Neural cell (in vitro differentiated cells): ENCODE measurements around the gene CDK1. TPM values are rescaled to one million over a fixed set of nuclear protein-coding genes. Genes with fewer than 3 reads are reported as not detected.

Experiments used
- H2AFZ ChIP-seq: fragments of 200-600, 300-800 bp; sonication (generic), shearing (Covaris generic); 2 replicates; pipeline ENCODE4 v1.6.0; 2014; ENCODE audit warnings: low read depth, mild to moderate bottlenecking, antibody characterized with exemption, low read length, moderate library complexity
- H3F3A ChIP-seq: fragments of 200-600 bp; shearing (Covaris generic); 2 replicates; pipeline ENCODE4 v1.6.1; 2016; ENCODE audit warnings: mild to moderate bottlenecking, moderate library complexity, mixed read lengths, antibody characterized with exemption, low read length; ENCODE audit not compliant: insufficient read depth, poor library complexity, severe bottlenecking
- H3K27ac ChIP-seq: fragments of 200-600, 300-800 bp; sonication (generic), shearing (Covaris generic); 2 replicates; pipeline ENCODE4 v1.5.1; 2014; ENCODE audit warnings: mild to moderate bottlenecking, low read length, moderate library complexity
- H3K27me3 ChIP-seq: fragments of 300-800, 200-600 bp; sonication (generic), shearing (Covaris generic); 2 replicates; pipeline ENCODE4 v1.6.0; 2014; ENCODE audit warnings: mild to moderate bottlenecking, low read depth, low read length, moderate library complexity; ENCODE audit not compliant: insufficient read depth
- H3K36me3 ChIP-seq: fragments of 300-800, 200-600 bp; sonication (generic), shearing (Covaris generic); 2 replicates; pipeline ENCODE4 v1.5.1; 2014; ENCODE audit warnings: mild to moderate bottlenecking, antibody characterized with exemption, low read length, moderate library complexity; ENCODE audit not compliant: insufficient read depth
- H3K4me2 ChIP-seq: fragments of 300-800, 200-600 bp; sonication (generic), shearing (Covaris generic); 2 replicates; pipeline ENCODE4 v1.6.0; 2014; ENCODE audit warnings: mild to moderate bottlenecking, low read length
- H3K4me3 ChIP-seq: fragments of 300-800, 200-600 bp; sonication (generic), shearing (Covaris generic); 2 replicates; pipeline ENCODE4 v1.5.1; 2014; ENCODE audit warnings: mild to moderate bottlenecking, low read length, moderate library complexity
- H3K79me2 ChIP-seq: fragments of 200-600 bp; shearing (Covaris generic); replicated peaks from 2 replicates; pipeline ENCODE4 v1.6.0; 2014; ENCODE audit warnings: mild to moderate bottlenecking, low read length, moderate library complexity; ENCODE audit not compliant: insufficient read depth
- H3K9ac ChIP-seq: fragments of 300-800, 200-600 bp; sonication (generic), shearing (Covaris generic); 2 replicates; pipeline ENCODE4 v1.6.1; 2016; ENCODE audit warnings: mild to moderate bottlenecking, low read length, mixed read lengths
- H3K9me2 ChIP-seq: fragments of 200-600 bp; shearing (Covaris generic); 2 replicates; pipeline ENCODE4 v1.6.1; 2016; ENCODE audit warnings: mild to moderate bottlenecking, low read length, mixed read lengths; ENCODE audit not compliant: insufficient read depth
- H3K9me3 ChIP-seq: fragments of 200-600, 300-800 bp; sonication (generic), shearing (Covaris generic); 2 replicates; pipeline ENCODE4 v1.6.1; 2016; ENCODE audit warnings: mild to moderate bottlenecking, mixed run types, low read length, moderate library complexity, mixed read lengths
- H4K20me1 ChIP-seq: fragments of 200-600 bp; shearing (Covaris generic); 2 replicates; pipeline ENCODE4 v1.6.1; 2016; ENCODE audit warnings: mild to moderate bottlenecking, mixed run types; ENCODE audit not compliant: insufficient read depth
- EP300 ChIP-seq: fragments of 450-650 bp; conservative IDR thresholded peaks from 2 replicates; pipeline ENCODE4 v1.6.1; 2014; ENCODE audit warnings: antibody characterized with exemption, mild to moderate bottlenecking, moderate library complexity; ENCODE audit not compliant: poor library complexity, severe bottlenecking
- EZH2 ChIP-seq: fragments of 200-600, 300-800 bp; shearing (Covaris generic), sonication (generic); IDR thresholded peaks from 2 replicates; pipeline ENCODE4 v1.6.1; 2014; ENCODE audit warnings: antibody characterized with exemption, low read length, borderline replicate concordance, mild to moderate bottlenecking; ENCODE audit not compliant: insufficient read depth, poor library complexity, severe bottlenecking
- MXI1 ChIP-seq: fragments of 450-650 bp; conservative IDR thresholded peaks from 2 replicates; pipeline ENCODE4 v1.6.1; 2014; ENCODE audit warnings: antibody characterized with exemption, mild to moderate bottlenecking; ENCODE audit not compliant: poor library complexity, severe bottlenecking
- POLR2AphosphoS5 ChIP-seq: IDR thresholded peaks from 2 replicates; pipeline ENCODE4 v1.6.1; 2012
- RAD21 ChIP-seq: fragments of 450-650 bp; conservative IDR thresholded peaks from 2 replicates; pipeline ENCODE4 v1.6.1; 2014; ENCODE audit warnings: antibody characterized with exemption, mild to moderate bottlenecking, moderate library complexity
- SMC3 ChIP-seq: fragments of 450-650 bp; conservative IDR thresholded peaks from 2 replicates; pipeline ENCODE4 v1.6.1; 2014; ENCODE audit warnings: antibody characterized with exemption, mild to moderate bottlenecking, moderate library complexity; ENCODE audit not compliant: poor library complexity
- TAF1 ChIP-seq: IDR thresholded peaks from 2 replicates; pipeline ENCODE4 v1.6.1; 2012; ENCODE audit warnings: low read depth
- polyA plus RNA-seq: library from polyadenylated mRNA; depleted of rRNA; stranded (reverse); fragments of >200 nt; gene quantifications from 2 replicates; pipeline ENCODE4 v1.2.3, GENCODE V29; 2014
- TF ChIP-seq, protein P1 (sequence below): IDR thresholded peaks from 2 replicates; pipeline ENCODE4 v1.6.1; 2012; ENCODE audit warnings: borderline replicate concordance
- TF ChIP-seq, protein P2 (sequence below): fragments of 450-650 bp; IDR thresholded peaks from 2 replicates; pipeline ENCODE4 v1.5.1; 2014; ENCODE audit warnings: antibody characterized with exemption, mild to moderate bottlenecking, moderate library complexity; ENCODE audit not compliant: poor library complexity, severe bottlenecking

Gene CDK1
- polyA plus RNA-seq, 1 donor from 2014 or later = 4.0 TPM

DNA sequence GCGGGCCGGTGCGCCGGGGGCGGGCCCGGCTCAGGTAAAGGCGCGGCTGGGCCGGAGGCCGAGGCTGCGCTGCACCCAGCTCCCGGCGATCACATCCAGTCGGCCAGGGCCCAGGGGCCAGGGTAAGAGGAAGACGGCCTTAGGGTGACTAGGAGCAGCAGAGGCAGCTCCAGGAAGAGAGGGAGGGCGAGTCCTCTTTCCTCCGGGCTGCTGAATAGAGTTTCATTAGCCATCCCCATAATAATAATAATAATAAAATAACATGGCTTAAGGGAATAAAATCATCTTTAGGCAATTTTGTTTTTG is 44.8 kb upstream of the CDK1 start:
- H3F3A ChIP-seq = no peaks in the 10 kb centered on the region
- TF ChIP-seq, protein P1, sequence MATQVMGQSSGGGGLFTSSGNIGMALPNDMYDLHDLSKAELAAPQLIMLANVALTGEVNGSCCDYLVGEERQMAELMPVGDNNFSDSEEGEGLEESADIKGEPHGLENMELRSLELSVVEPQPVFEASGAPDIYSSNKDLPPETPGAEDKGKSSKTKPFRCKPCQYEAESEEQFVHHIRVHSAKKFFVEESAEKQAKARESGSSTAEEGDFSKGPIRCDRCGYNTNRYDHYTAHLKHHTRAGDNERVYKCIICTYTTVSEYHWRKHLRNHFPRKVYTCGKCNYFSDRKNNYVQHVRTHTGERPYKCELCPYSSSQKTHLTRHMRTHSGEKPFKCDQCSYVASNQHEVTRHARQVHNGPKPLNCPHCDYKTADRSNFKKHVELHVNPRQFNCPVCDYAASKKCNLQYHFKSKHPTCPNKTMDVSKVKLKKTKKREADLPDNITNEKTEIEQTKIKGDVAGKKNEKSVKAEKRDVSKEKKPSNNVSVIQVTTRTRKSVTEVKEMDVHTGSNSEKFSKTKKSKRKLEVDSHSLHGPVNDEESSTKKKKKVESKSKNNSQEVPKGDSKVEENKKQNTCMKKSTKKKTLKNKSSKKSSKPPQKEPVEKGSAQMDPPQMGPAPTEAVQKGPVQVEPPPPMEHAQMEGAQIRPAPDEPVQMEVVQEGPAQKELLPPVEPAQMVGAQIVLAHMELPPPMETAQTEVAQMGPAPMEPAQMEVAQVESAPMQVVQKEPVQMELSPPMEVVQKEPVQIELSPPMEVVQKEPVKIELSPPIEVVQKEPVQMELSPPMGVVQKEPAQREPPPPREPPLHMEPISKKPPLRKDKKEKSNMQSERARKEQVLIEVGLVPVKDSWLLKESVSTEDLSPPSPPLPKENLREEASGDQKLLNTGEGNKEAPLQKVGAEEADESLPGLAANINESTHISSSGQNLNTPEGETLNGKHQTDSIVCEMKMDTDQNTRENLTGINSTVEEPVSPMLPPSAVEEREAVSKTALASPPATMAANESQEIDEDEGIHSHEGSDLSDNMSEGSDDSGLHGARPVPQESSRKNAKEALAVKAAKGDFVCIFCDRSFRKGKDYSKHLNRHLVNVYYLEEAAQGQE = no peak
- peak; percentile 1 for TF ChIP-seq SMC3
- H4K20me1 ChIP-seq = no peaks in the 10 kb centered on the region
- H3K27me3 ChIP-seq = peaks cover 52% of the 10 kb centered on the region
- H3K36me3 ChIP-seq = no peaks in the 10 kb centered on the region
- H3K4me2 ChIP-seq = no peak overlapping the region
- H3K9ac ChIP-seq = no peak overlapping the region
- no peak overlapping the region for H3K27ac ChIP-seq
- no peak overlapping the region for H2AFZ ChIP-seq
- H3K9me3 ChIP-seq = no peaks in the 10 kb centered on the region
- H3K79me2 ChIP-seq = no peaks in the 10 kb centered on the region
- H3K4me3 ChIP-seq = peak overlapping the region; percentile 67
- no peaks in the 10 kb centered on the region for H3K9me2 ChIP-seq

DNA sequence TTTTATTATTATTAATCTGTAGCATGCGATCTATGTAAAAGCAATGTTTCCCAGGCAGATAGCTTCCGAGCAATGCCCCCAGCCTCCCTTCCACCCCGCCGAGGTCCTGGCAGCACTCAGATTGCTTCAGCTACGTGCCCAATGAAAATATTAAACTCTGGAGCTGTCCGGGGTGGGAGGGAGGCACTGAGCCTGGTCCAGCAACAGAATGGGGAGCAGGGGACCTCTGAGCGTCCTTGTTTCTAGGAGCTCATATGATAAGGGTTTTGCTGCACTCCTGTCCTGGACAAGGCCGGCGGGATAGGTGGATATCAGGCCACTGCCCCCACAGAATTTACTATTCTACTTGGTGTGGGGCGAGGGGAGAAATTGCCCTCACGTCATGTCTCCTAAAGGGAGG is 44.5 kb upstream of the CDK1 start:
- Histone ChIP-seq H2AFZ (no peak overlapping the region), H3K9me3 (no peaks in the 10 kb centered on the region), H3K79me2 (no peaks in the 10 kb centered on the region), H3K27me3 (peaks cover 52% of the 10 kb centered on the region), H3K9ac (no peak overlapping the region), H3K27ac (no peak overlapping the region), H4K20me1 (no peaks in the 10 kb centered on the region), H3K36me3 (no peaks in the 10 kb centered on the region), H3K4me3 (peak overlapping the region; percentile 67), H3F3A (no peaks in the 10 kb centered on the region), H3K4me2 (no peak overlapping the region), H3K9me2 (no peaks in the 10 kb centered on the region)
- no peak for TF ChIP-seq TAF1
- no peak for TF ChIP-seq POLR2AphosphoS5
- TF ChIP-seq MXI1 = no peak
- no peak for TF ChIP-seq EZH2
- TF ChIP-seq SMC3 = no peak
- TF ChIP-seq, protein P2, sequence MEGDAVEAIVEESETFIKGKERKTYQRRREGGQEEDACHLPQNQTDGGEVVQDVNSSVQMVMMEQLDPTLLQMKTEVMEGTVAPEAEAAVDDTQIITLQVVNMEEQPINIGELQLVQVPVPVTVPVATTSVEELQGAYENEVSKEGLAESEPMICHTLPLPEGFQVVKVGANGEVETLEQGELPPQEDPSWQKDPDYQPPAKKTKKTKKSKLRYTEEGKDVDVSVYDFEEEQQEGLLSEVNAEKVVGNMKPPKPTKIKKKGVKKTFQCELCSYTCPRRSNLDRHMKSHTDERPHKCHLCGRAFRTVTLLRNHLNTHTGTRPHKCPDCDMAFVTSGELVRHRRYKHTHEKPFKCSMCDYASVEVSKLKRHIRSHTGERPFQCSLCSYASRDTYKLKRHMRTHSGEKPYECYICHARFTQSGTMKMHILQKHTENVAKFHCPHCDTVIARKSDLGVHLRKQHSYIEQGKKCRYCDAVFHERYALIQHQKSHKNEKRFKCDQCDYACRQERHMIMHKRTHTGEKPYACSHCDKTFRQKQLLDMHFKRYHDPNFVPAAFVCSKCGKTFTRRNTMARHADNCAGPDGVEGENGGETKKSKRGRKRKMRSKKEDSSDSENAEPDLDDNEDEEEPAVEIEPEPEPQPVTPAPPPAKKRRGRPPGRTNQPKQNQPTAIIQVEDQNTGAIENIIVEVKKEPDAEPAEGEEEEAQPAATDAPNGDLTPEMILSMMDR = no peak
- TF ChIP-seq RAD21 = no peak
- TF ChIP-seq, protein P1 = no peak
- TF ChIP-seq EP300 = no peak
